Measurements from ENCODE around the gene NUFIP2.
"Not testable (repeated sequence)": the region's sequence is repeated elsewhere in the genome, so short reads cannot be mapped to it uniquely, and the experiment has no call there.

The NUFIP2 gene

GRCh38 chr17:29238133-29238850, 55.7 kb downstream of the NUFIP2 start:
- no peaks in the 10 kb centered on the region for H3K9me3 ChIP-seq
- H3K36me3 ChIP-seq: no peaks in the 10 kb centered on the region
- no peaks in the 10 kb centered on the region for H3K27me3 ChIP-seq
- H3K4me3 ChIP-seq (ENCODE audit: low read depth, low read length): no peak overlapping the region
- no peak for TF ChIP-seq CTCF (IDR thresholded peaks at IDR 0.05; ENCODE audit: low read depth, low read length)
- DNase-seq: no peak
- no peaks in the 10 kb centered on the region for H3K4me1 ChIP-seq

- TF ChIP-seq CTCF (IDR thresholded peaks at IDR 0.05; ENCODE audit: low read depth, low read length): no peak
- Histone ChIP-seq H3K27me3 (no peaks in the 10 kb centered on the region), H3K4me1 (no peaks in the 10 kb centered on the region), H3K4me3 (ENCODE audit: low read depth, low read length) (no peak overlapping the region), H3K36me3 (no peaks in the 10 kb centered on the region), H3K9me3 (no peaks in the 10 kb centered on the region)
- DNase-seq: no peak
Measured at GRCh38 chr17:29237476-29238132, 56.3 kb downstream of the NUFIP2 start.

GRCh38 chr17:29235904-29236303, 58.0 kb downstream of the NUFIP2 start:
- H3K4me1 ChIP-seq: no peaks in the 10 kb centered on the region
- no peaks in the 10 kb centered on the region for H3K9me3 ChIP-seq
- DNase-seq: no peak
- TF ChIP-seq CTCF (IDR thresholded peaks at IDR 0.05; ENCODE audit: low read depth, low read length): no peak
- H3K4me3 ChIP-seq (ENCODE audit: low read depth, low read length): no peak overlapping the region
- no peaks in the 10 kb centered on the region for H3K36me3 ChIP-seq
- H3K27me3 ChIP-seq: no peaks in the 10 kb centered on the region

GRCh38 chr17:29234972-29235371, 59.0 kb downstream of the NUFIP2 start:
- DNase-seq: not testable (repeated sequence)

GRCh38 chr17:29233301-29233700, 60.6 kb downstream of the NUFIP2 start:
- H3K4me3 ChIP-seq (ENCODE audit: low read depth, low read length): no peak overlapping the region
- TF ChIP-seq CTCF (IDR thresholded peaks at IDR 0.05; ENCODE audit: low read depth, low read length): no peak

More at GRCh38 chr17:29234972-29235371, 59.0 kb downstream of the NUFIP2 start:
- not testable (repeated sequence) for H3K4me3 ChIP-seq (ENCODE audit: low read depth, low read length); H3K9me3 ChIP-seq; H3K4me1 ChIP-seq; H3K27me3 ChIP-seq; H3K36me3 ChIP-seq

GRCh38 chr17:29225396-29225795, 68.6 kb downstream of the NUFIP2 start:
- Histone ChIP-seq H3K9me3 (no peaks in the 10 kb centered on the region), H3K36me3 (no peaks in the 10 kb centered on the region), H3K27me3 (no peaks in the 10 kb centered on the region), H3K4me1 (no peaks in the 10 kb centered on the region), H3K4me3 (ENCODE audit: low read depth, low read length) (no peak overlapping the region)
- TF ChIP-seq CTCF (IDR thresholded peaks at IDR 0.05; ENCODE audit: low read depth, low read length): no peak
- DNase-seq: no peak

More at GRCh38 chr17:29233301-29233700, 60.6 kb downstream of the NUFIP2 start:
- no peaks in the 10 kb centered on the region for H3K36me3 ChIP-seq
- no peaks in the 10 kb centered on the region for H3K27me3 ChIP-seq
- no peaks in the 10 kb centered on the region for H3K4me1 ChIP-seq
- no peak for DNase-seq
- no peaks in the 10 kb centered on the region for H3K9me3 ChIP-seq

- not testable (repeated sequence) for H3K4me1 ChIP-seq; H3K27me3 ChIP-seq; DNase-seq; H3K36me3 ChIP-seq; H3K4me3 ChIP-seq (ENCODE audit: low read depth, low read length); H3K9me3 ChIP-seq
Measured at GRCh38 chr17:29221338-29221737, 72.6 kb downstream of the NUFIP2 start.

All from BE2C (cell line).